ENCODE measurements around the gene KRTAP5-3.

Gene KRTAP5-3

GRCh38 chr11:1608363-1608762 is at the start of gene KRTAP5-3:
KRTAP5-3 (minus strand) TSS chr11:1608463; CDS start chr11:1608385, 78 bp downstream.
- peak within 1 kb of the TSS; percentile 16; the same call in 1 of the 2 replicates for H3K9ac ChIP-seq (ENCODE audit: low read depth, low read length)
- no peaks in the 10 kb centered on the region for H3K9me3 ChIP-seq (ENCODE audit: control insufficient read depth, insufficient read depth, low read length)
- no peaks in the 10 kb centered on the region for H3K36me3 ChIP-seq (ENCODE audit: insufficient read depth, low read length)
- 0 out of 2 replicates have a peak, but pooled peaks cover 4% of the 10 kb centered on the region for H3K4me1 ChIP-seq (ENCODE audit: insufficient read depth, low read length)

DNA sequence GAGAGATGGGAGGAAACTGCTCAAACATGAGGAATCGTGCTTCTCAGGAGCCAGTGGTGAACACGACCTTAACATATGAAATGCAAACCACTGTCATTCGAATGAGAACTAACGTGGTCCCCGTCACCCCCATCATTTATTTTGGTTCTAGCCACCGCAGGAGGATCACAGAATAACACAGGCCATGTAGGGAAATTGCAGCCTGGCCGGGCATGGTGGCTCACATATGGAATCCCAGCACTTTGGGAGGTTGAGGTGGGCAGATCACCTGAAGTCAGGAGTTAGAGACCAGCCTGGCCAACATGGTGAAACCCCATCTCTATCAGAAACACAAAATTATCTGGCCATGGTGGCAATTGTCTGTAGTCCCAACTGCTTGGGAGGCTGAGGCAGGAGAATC is 48.4 kb upstream of the KRTAP5-3 start:
- Histone ChIP-seq H3K4me1 (ENCODE audit: insufficient read depth, low read length) (no peaks in the 10 kb centered on the region), H3K36me3 (ENCODE audit: insufficient read depth, low read length) (no peaks in the 10 kb centered on the region), H3K9ac (ENCODE audit: low read depth, low read length) (no peak overlapping the region), H3K9me3 (ENCODE audit: control insufficient read depth, insufficient read depth, low read length) (no peaks in the 10 kb centered on the region)

DNA sequence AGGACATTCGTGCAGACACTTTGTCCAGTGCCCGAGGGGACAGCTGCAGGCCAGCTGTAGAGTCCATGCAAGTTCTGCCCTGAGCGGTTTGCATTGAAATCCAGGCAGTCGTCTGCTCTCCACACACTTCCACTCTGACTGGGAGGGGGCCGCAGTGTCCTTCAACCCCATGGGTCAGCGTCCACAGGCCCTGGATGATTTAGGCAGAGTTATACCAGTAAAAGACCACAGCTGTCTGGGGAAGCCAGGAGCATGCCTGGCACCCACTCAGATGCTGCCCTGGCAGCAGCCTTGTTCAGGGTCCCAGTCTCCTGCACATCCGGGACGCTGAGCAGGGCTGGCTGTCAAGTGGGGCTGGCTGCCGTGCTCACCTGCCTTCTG is 47.8 kb upstream of the KRTAP5-3 start:
- H3K4me1 ChIP-seq (ENCODE audit: insufficient read depth, low read length): no peaks in the 10 kb centered on the region
- H3K9me3 ChIP-seq (ENCODE audit: control insufficient read depth, insufficient read depth, low read length): no peaks in the 10 kb centered on the region
- H3K9ac ChIP-seq (ENCODE audit: low read depth, low read length): no peak overlapping the region
- H3K36me3 ChIP-seq (ENCODE audit: insufficient read depth, low read length): no peaks in the 10 kb centered on the region

- H3K9ac ChIP-seq (ENCODE audit: low read depth, low read length): no peak overlapping the region
- H3K9me3 ChIP-seq (ENCODE audit: control insufficient read depth, insufficient read depth, low read length): no peaks in the 10 kb centered on the region
- H3K4me1 ChIP-seq (ENCODE audit: insufficient read depth, low read length): no peaks in the 10 kb centered on the region
- H3K36me3 ChIP-seq (ENCODE audit: insufficient read depth, low read length): no peaks in the 10 kb centered on the region
Observed at GRCh38 chr11:1655168-1656060, 47.2 kb upstream of the KRTAP5-3 start.

- H3K9me3 ChIP-seq (ENCODE audit: control insufficient read depth, insufficient read depth, low read length): no peaks in the 10 kb centered on the region
- no peak overlapping the region for H3K9ac ChIP-seq (ENCODE audit: low read depth, low read length)
- H3K36me3 ChIP-seq (ENCODE audit: insufficient read depth, low read length): no peaks in the 10 kb centered on the region
- no peaks in the 10 kb centered on the region for H3K4me1 ChIP-seq (ENCODE audit: insufficient read depth, low read length)
Observed at GRCh38 chr11:1654388-1655167, 46.3 kb upstream of the KRTAP5-3 start.

DNA sequence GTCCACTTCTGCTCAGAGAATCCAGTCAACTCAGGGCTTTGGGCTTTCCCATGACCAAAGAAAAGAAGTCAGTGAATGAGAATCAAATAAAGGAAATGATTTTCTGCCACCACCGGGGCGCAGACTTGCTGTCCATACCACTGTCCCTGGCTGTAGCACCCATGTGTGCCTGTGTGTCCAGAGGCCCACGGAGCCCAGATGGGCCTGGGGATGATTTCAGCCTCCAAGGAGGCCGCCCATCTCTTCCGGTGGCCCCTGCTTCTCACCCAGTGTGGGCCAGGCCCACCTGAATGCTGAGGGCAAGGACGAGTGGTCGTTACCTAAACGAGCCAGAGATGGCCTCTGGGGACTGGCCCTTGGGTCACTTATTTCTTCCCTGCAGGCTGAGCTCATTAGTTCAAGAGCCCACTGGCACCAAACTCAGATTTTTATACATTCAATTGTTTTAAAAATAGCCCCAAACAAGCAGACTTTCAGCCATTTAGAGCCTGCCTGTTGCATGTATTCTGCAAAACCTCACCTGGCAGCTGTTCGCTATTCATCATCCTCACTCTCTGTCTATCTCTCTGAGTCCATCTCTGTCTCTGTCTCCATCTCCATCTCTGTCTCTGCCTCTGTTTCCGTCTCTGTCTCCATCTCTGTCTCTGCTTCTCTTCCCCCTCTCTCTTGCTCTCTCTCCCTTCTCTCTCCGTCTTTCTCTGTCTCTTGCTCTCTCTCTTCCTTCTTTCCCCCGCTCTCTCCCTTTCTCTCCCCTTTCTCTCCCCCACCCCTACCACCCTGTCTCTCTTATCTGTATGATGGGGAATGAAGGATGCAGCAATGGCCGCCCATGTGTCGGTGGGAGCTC is 45.5 kb upstream of the KRTAP5-3 start:
- no peaks in the 10 kb centered on the region for H3K4me1 ChIP-seq (ENCODE audit: insufficient read depth, low read length)
- no peak overlapping the region for H3K9ac ChIP-seq (ENCODE audit: low read depth, low read length)
- H3K36me3 ChIP-seq (ENCODE audit: insufficient read depth, low read length): no peaks in the 10 kb centered on the region
- no peaks in the 10 kb centered on the region for H3K9me3 ChIP-seq (ENCODE audit: control insufficient read depth, insufficient read depth, low read length)

DNA sequence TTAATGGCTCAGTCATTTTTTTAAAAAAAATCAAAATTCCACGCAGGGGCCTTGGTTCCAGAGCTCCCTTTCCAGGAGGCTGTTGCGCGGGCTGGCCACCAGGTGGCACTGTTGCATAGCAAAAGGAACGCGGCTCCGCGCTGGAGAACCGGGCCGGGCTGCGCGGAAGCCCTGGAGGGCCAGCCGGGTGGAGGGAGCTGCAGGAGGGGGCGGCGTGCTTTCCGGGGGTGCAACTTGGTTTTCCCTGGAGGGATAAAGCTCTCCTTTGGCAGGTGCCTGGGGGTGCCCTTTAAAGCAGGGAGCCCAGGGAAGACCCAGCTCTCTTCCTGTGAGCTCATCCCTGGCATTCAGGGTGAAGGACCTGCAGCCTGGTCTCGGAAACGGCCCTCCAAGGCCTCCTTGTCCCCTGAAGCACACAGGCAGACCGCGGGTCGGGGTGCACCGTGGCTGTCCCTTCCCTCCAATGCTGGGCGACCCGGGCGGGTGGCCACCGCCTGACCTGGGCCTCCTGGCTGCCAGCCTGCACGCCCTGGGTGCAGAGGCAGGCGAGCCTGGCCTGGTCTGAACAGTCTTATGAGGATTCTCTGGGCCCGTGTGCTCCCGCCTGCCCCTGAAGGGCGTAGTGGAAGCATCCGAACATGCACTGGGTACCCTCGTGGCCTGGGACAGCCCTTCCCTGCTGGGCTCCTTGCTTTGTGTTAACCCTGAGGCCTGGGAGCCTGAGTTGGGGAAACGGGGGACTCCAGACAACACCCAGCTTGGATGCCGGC is 44.7 kb upstream of the KRTAP5-3 start:
- Histone ChIP-seq H3K9ac (ENCODE audit: low read depth, low read length) (no peak overlapping the region), H3K36me3 (ENCODE audit: insufficient read depth, low read length) (no peaks in the 10 kb centered on the region), H3K9me3 (ENCODE audit: control insufficient read depth, insufficient read depth, low read length) (no peaks in the 10 kb centered on the region), H3K4me1 (ENCODE audit: insufficient read depth, low read length) (no peaks in the 10 kb centered on the region)

GRCh38 chr11:1652442-1652770 is 44.1 kb upstream of the KRTAP5-3 start:
- Histone ChIP-seq H3K36me3 (ENCODE audit: insufficient read depth, low read length) (no peaks in the 10 kb centered on the region), H3K9me3 (ENCODE audit: control insufficient read depth, insufficient read depth, low read length) (no peaks in the 10 kb centered on the region), H3K9ac (ENCODE audit: low read depth, low read length) (no peak overlapping the region), H3K4me1 (ENCODE audit: insufficient read depth, low read length) (no peaks in the 10 kb centered on the region)

DNA sequence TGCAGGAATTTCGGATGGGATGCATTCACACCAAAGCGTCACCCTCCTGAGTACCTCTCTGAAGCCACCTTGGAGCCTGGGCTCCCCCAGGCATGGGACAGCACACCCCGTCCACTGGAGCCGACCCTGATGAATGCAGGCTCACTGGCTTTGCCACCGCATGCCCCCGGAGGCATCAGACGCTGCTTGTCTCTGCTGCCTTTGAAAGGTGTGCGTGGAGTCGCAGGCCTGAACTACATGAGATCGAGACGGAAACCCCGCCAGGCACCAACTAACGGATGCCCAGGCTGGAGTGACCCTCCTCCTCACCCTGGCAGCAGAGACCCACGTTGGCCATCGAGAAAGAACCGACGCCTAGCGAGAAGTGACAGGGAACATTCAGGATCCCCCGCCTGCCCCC is 43.8 kb upstream of the KRTAP5-3 start:
- H3K4me1 ChIP-seq (ENCODE audit: insufficient read depth, low read length): no peaks in the 10 kb centered on the region
- no peaks in the 10 kb centered on the region for H3K36me3 ChIP-seq (ENCODE audit: insufficient read depth, low read length)
- no peak overlapping the region for H3K9ac ChIP-seq (ENCODE audit: low read depth, low read length)
- no peaks in the 10 kb centered on the region for H3K9me3 ChIP-seq (ENCODE audit: control insufficient read depth, insufficient read depth, low read length)

- Histone ChIP-seq H3K9me3 (ENCODE audit: control insufficient read depth, insufficient read depth, low read length) (no peaks in the 10 kb centered on the region), H3K4me1 (ENCODE audit: insufficient read depth, low read length) (no peaks in the 10 kb centered on the region), H3K9ac (ENCODE audit: low read depth, low read length) (no peak overlapping the region), H3K36me3 (ENCODE audit: insufficient read depth, low read length) (no peaks in the 10 kb centered on the region)
Observed at GRCh38 chr11:1651411-1651980, 43.2 kb upstream of the KRTAP5-3 start.

GRCh38 chr11:1650918-1651262 is 42.6 kb upstream of the KRTAP5-3 start:
- no peaks in the 10 kb centered on the region for H3K36me3 ChIP-seq (ENCODE audit: insufficient read depth, low read length)
- H3K4me1 ChIP-seq (ENCODE audit: insufficient read depth, low read length): no peaks in the 10 kb centered on the region
- H3K9me3 ChIP-seq (ENCODE audit: control insufficient read depth, insufficient read depth, low read length): no peaks in the 10 kb centered on the region
- no peak overlapping the region for H3K9ac ChIP-seq (ENCODE audit: low read depth, low read length)

GRCh38 chr11:1650034-1650917 is 42.0 kb upstream of the KRTAP5-3 start:
- Histone ChIP-seq H3K4me1 (ENCODE audit: insufficient read depth, low read length) (no peaks in the 10 kb centered on the region), H3K36me3 (ENCODE audit: insufficient read depth, low read length) (no peaks in the 10 kb centered on the region), H3K9ac (ENCODE audit: low read depth, low read length) (no peak overlapping the region), H3K9me3 (ENCODE audit: control insufficient read depth, insufficient read depth, low read length) (no peaks in the 10 kb centered on the region)
